PC-9 (cell line): Measurements from ENCODE around the gene ZNF331.

Experiments used
- EZH2 ChIP-seq: fragments of 200-600 bp; sonication (generic); IDR thresholded peaks from 2 replicates; pipeline ENCODE4 v1.8.0; 2017; ENCODE audit warnings: antibody characterized with exemption, low read depth
- TF ChIP-seq, protein P1 (sequence below): fragments of 200-600 bp; sonication (generic); conservative IDR thresholded peaks from 2 replicates; pipeline ENCODE4 v1.6.1; 2017; ENCODE audit warnings: mixed run types, antibody characterized with exemption, mild to moderate bottlenecking, moderate library complexity

DNA sequence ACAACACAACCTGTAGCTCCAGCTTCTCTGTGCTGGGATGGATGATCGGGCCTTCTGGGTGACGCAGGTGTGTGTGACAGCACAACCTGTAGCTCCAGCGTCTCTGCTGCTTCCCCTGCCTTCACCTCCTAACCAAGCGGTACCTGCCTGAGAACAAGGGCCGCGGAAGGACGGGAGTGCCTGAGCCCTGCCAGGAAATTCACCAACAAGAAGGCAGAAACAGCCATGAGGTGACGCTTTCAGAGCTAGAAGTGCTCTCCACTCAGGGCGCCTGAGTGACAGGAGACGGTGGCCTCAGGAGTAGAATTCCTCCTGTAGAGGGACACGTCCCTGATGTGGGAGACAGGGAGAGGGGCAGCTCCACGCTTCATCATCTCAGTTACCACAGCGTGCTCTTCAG, 17.4 kb downstream of the ZNF331 start:
- TF ChIP-seq, protein P1, sequence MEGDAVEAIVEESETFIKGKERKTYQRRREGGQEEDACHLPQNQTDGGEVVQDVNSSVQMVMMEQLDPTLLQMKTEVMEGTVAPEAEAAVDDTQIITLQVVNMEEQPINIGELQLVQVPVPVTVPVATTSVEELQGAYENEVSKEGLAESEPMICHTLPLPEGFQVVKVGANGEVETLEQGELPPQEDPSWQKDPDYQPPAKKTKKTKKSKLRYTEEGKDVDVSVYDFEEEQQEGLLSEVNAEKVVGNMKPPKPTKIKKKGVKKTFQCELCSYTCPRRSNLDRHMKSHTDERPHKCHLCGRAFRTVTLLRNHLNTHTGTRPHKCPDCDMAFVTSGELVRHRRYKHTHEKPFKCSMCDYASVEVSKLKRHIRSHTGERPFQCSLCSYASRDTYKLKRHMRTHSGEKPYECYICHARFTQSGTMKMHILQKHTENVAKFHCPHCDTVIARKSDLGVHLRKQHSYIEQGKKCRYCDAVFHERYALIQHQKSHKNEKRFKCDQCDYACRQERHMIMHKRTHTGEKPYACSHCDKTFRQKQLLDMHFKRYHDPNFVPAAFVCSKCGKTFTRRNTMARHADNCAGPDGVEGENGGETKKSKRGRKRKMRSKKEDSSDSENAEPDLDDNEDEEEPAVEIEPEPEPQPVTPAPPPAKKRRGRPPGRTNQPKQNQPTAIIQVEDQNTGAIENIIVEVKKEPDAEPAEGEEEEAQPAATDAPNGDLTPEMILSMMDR, result no peak
- TF ChIP-seq EZH2, result no peak
